Measurements from ENCODE around the gene RTP4.

DNA sequence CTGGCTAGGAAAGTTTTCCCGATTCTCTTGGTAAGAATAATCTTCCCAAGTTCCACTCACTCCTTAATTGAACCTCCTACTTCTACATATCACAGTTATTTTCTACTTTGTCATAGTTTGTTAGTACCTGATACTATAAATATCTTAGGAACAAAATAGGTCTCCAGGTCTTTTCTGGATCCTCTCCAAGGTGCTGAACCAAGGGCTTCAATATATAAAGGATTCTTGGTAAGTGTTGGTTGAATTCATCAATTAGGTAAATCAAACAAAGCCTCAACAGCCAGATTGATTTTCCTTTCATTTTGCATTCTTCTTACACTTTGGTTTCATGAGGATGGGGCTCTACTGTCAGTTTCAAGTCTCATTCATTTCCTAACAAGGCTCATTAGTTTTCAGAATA lies 27.6 kb upstream of the RTP4 start:
- TF ChIP-seq, protein P1, sequence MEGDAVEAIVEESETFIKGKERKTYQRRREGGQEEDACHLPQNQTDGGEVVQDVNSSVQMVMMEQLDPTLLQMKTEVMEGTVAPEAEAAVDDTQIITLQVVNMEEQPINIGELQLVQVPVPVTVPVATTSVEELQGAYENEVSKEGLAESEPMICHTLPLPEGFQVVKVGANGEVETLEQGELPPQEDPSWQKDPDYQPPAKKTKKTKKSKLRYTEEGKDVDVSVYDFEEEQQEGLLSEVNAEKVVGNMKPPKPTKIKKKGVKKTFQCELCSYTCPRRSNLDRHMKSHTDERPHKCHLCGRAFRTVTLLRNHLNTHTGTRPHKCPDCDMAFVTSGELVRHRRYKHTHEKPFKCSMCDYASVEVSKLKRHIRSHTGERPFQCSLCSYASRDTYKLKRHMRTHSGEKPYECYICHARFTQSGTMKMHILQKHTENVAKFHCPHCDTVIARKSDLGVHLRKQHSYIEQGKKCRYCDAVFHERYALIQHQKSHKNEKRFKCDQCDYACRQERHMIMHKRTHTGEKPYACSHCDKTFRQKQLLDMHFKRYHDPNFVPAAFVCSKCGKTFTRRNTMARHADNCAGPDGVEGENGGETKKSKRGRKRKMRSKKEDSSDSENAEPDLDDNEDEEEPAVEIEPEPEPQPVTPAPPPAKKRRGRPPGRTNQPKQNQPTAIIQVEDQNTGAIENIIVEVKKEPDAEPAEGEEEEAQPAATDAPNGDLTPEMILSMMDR (conservative IDR thresholded peaks at IDR 0.05 in 1 of 2, IDR thresholded peaks at IDR 0.05 in 1 of 2; ENCODE audit: extremely low read depth in 1 of 2, insufficient read depth in 1 of 2, low read depth in 1 of 2, low read length in 2 of 2): no peak
- TF ChIP-seq EZH2 (IDR thresholded peaks at IDR 0.05; ENCODE audit: borderline replicate concordance, low read length): no peak

Data from mammary epithelial cell (primary cell).